NCI-H1417 treated with DMSO at 0.1 percent for 48 hours (cell line): ENCODE results near the gene SCUBE1.

ENCODE experiments used
- DNase-seq: peaks from one replicate; lab custom pipeline; 2025; lab: John Stamatoyannopoulos, UW

Gene SCUBE1

GRCh38 chr22:43277987-43278601, 65.1 kb downstream of the SCUBE1 start:
- DNase-seq, result no peak

- DNase-seq, result no peak
These were observed 66.1 kb downstream of the SCUBE1 start for GRCh38 chr22:43277091-43277490.

GRCh38 chr22:43276321-43276720, 66.9 kb downstream of the SCUBE1 start:
- DNase-seq, result no peak

- DNase-seq, result no peak
These were observed 67.4 kb downstream of the SCUBE1 start for GRCh38 chr22:43275545-43276317.

DNA sequence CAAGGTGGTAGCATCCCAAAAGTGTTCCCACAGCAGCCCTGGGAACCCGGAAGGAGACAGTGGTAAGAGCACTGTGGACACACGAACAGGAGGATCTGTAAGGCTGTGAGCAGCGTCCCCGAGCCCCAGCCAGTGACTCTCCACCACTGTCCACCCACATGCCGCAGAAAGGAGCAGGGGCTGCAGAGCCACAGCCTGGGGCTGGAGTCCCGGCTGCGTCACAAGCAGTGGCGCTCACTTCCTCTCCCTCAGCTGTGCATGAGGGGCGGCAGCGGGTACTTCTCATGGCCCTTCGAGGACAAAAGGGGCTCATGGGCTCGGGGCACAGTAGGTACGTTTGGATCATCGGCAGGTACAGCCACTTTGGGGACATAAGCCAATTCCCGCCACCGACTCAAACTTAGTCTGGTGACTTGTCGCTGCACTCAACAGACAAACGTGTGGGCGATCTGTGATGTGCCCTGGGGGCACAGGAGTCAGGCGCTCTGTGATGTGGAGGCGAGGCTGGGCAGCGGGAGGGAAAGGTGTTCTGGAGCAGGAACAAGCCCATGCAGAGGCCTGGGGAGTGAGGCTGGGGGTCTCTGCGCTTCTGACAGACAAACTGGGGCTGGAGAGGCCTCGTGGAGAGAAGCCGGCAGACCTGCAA, 68.5 kb downstream of the SCUBE1 start:
- no peak for DNase-seq

GRCh38 chr22:43273902-43274484, 69.2 kb downstream of the SCUBE1 start:
- DNase-seq, result no peak

GRCh38 chr22:43272869-43273318, 70.3 kb downstream of the SCUBE1 start:
- no peak for DNase-seq

- DNase-seq, result no peak
These were observed 70.9 kb downstream of the SCUBE1 start for GRCh38 chr22:43272301-43272700.

DNA sequence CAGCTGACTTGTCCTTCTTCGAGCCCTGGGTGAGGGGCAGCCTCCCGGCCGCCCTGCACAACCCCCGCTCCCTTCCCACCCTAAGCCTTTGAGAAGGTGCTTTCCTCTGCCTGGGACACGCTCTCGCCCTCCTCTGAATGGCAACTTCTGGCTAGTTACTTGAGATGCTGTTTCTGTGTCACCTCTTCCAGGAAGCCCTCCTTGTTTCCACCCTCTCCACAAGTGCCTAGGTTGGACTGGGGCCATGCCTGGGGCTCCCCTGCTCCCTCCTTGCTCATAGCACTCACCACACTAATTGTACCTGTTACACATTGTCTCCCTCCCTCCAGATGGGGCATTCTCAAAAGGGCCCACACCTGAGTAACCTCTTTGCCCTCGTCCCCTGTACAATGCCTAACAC, 72.2 kb downstream of the SCUBE1 start:
- no peak for DNase-seq

DNA sequence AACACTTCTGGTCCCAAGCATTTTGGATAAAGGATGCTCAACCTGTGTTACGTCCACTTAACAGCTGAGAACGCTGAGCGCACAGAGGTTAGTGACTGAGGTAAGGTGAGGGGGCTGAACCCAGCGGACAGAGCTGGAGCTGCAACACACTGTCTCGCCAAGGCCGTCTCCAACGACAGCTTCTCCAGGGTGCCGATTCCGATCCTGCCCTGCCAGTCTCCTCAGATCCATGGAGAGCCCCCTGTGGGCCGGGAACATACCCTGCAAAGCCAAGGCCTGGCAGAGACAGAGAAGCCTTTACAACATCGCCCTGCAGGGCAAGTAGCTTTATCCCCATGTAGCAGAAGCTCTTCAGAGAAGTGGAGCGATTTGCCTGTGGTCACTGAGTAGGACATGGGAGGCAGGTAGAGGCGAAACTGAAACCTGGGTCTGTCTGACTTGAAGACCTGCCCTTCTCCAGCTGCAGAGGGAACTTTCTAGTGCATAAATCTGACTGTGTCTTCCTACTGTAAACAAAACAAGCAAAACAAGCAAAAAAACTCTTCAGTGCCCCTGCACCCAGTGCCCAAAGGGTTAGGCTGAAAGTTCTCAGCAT, 72.8 kb downstream of the SCUBE1 start:
- DNase-seq, result no peak

- DNase-seq, result no peak
These were observed 73.5 kb downstream of the SCUBE1 start for GRCh38 chr22:43269646-43270045.

- DNase-seq, result no peak
These were observed 73.9 kb downstream of the SCUBE1 start for GRCh38 chr22:43269246-43269645.

DNA sequence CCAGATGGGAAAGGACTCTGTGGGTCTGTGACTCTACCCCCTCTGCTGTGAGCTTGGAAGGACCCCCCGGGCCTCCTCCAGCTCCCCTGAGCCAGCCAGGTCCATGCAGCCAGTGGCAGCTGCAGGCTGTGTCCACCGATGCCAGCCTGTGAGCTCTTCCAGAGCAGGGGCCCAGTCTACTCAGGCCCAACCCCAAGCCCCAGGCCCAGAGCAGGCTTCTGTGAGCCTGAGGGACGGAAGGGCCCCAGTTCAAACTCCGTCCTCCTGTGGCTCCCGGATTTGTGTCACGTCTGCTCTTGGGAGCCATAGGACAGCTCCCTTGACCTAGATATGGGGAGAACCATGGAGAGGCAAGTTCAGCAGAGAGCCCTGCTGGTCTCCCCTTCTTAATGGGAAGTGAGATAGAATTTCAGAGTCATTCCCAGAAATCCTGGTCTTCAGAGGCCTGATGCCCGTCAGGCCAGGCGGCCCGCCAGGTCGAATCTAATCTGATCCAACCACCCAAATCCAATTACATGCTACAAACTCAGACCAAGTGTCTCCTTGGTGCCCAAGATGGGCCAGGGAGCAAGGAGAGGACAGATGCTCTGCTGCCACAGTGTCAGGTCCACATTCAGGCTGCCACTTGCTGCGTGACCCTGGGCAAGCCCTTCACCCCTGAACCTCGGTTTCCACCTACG, 75.1 kb downstream of the SCUBE1 start:
- no peak for DNase-seq

DNA sequence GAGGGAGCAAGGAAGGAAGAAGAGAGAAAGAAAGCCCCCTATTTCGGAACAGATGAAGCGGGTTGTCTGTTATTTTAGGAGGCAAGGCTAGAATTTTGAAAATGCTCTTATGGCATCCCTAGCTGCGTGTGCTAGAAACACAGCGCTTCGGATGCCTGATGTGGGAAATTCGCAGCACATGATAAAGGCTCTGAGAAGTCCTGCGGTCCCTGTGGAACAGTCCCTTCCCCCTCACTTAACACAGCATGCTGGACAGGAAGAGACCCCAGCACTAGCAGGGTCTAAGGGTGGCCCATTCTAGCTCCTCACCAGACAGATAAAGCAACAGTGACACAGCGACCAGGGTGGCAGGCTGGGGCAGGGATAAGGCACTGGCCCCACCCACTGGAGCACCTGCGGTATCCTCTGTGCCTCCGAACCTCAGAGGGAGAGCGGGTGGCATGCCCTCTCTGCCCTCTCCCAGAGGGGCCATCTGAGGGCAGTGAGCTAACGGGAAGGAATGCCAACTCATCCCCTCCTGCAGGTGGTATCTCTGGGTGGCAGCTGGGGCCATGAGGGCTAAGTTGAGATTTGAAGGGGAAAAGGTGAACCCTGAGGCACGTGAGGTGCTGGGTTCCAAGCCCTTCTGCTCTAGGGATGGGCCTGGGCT, 75.7 kb downstream of the SCUBE1 start:
- no peak for DNase-seq

DNA sequence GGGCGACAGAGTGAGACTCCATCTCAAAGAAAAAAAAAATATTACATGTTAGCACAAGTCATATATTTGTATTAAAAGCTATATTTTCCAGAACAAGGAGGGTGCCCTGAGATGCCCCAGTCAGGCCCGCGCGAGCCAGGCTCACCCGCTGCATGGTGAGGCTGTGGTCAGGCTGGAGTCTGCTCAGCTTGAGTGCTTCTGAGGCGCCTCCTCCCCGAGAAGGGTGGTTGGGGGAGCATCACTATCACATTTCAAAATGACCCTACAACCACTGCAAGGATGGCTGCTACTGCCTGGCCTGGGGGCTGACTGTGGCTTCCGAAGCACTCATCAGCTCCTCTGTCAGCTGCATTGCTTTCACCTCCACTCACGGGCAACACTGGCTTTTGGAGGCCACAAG, 77.1 kb downstream of the SCUBE1 start:
- DNase-seq, result no peak

GRCh38 chr22:43263645-43264514, 79.3 kb downstream of the SCUBE1 start:
- DNase-seq, result no peak

DNA sequence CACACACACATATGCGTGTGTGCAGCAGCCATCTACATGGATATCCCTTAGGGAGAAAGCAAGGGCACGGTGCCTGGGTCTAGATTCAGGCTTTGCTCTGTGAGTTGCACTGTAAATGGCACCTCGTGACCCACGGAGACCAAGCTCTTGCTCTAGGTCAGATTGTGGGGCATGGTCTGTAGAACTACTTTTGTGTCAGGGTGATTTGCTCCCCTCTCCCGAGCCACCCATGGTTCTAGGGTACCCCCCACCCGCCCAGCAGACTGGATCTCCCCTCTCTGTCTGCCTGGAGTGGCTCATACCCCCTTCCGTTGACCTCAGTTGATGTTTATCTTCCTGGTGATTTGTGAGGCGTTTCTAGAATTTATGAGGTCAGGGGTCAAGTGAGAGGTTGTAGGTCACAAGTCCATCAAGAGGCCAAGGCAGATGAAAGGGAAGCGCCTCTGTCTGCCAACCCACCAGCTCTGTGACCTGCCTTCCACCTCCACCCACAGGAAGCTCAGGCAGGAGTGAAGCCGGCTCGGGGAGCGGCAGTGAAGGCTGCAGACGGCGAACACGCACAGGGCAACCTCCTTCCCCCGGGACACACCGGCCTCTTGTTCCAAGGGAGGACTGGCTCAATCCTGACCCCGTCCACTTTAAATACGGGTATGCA, 80.1 kb downstream of the SCUBE1 start:
- no peak for DNase-seq

GRCh38 chr22:43260331-43261231, 82.6 kb downstream of the SCUBE1 start:
- no peak for DNase-seq

- no peak for DNase-seq
These were observed 85.2 kb downstream of the SCUBE1 start for GRCh38 chr22:43257961-43258360.
